DOHH2 (cell line): ENCODE measurements around the gene FMNL2.

Experiments
- H3F3A ChIP-seq: fragments of 200-600 bp; sonication (generic), shearing (Covaris generic); 2 replicates; pipeline ENCODE4 v1.6.0; 2016; ENCODE audit warnings: antibody characterized with exemption, mild to moderate bottlenecking; ENCODE audit not compliant: control insufficient read depth, insufficient read depth
- H3K27ac ChIP-seq: fragments of 200-600 bp; sonication (generic); 2 replicates; pipeline ENCODE4 v1.5.1; 2014; ENCODE audit warnings: low read depth, mild to moderate bottlenecking, low read length, moderate library complexity
- H3K27me3 ChIP-seq: fragments of 200-600 bp; sonication (generic); 2 replicates; pipeline ENCODE4 v1.6.1; 2014; ENCODE audit warnings: mild to moderate bottlenecking, low read length, mixed read lengths; ENCODE audit not compliant: control insufficient read depth
- H3K36me3 ChIP-seq: fragments of 200-600 bp; sonication (generic); 2 replicates; pipeline ENCODE4 v1.6.1; 2014; ENCODE audit warnings: mild to moderate bottlenecking, low read length, moderate library complexity, mixed read lengths; ENCODE audit not compliant: control insufficient read depth
- H3K4me1 ChIP-seq: fragments of 200-600 bp; sonication (generic); 2 replicates; pipeline ENCODE4 v1.6.1; 2014; ENCODE audit warnings: mild to moderate bottlenecking, low read length, mixed read lengths; ENCODE audit not compliant: control insufficient read depth
- H3K4me2 ChIP-seq: fragments of 200-600 bp; sonication (generic); 2 replicates; pipeline ENCODE4 v1.6.0; 2014; ENCODE audit warnings: mild to moderate bottlenecking, low read length, moderate library complexity
- H3K4me3 ChIP-seq: fragments of 200-600 bp; sonication (generic); 2 replicates; pipeline ENCODE4 v1.5.1; 2014; ENCODE audit warnings: mild to moderate bottlenecking, low read length, mixed read lengths
- H3K79me2 ChIP-seq: fragments of 200-600 bp; sonication (generic); 2 replicates; pipeline ENCODE4 v1.6.1; 2014; ENCODE audit warnings: mild to moderate bottlenecking, low read length, mixed read lengths; ENCODE audit not compliant: control insufficient read depth
- H3K9me2 ChIP-seq: fragments of 200-600 bp; sonication (generic); replicated peaks from 2 replicates; pipeline ENCODE4 v1.6.1; 2014; ENCODE audit warnings: mild to moderate bottlenecking, low read length, mixed read lengths; ENCODE audit not compliant: control insufficient read depth
- H3K9me3 ChIP-seq: fragments of 200-600 bp; sonication (generic); 2 replicates; pipeline ENCODE4 v1.6.1; 2014; ENCODE audit warnings: antibody characterized with exemption, low read length, mixed read lengths; ENCODE audit not compliant: control insufficient read depth, insufficient read depth
- H4K20me1 ChIP-seq: fragments of 200-600 bp; sonication (generic); 2 replicates; pipeline ENCODE4 v1.6.0; 2014; ENCODE audit warnings: low read depth, mild to moderate bottlenecking, antibody characterized with exemption, low read length, moderate library complexity; ENCODE audit not compliant: control insufficient read depth, insufficient read depth
- EZH2phosphoT487 ChIP-seq: fragments of 200-600 bp; sonication (generic); IDR thresholded peaks from 2 replicates; pipeline ENCODE4 v1.6.1; 2017; ENCODE audit warnings: borderline replicate concordance, mild to moderate bottlenecking, antibody characterized with exemption, low read length, moderate library complexity, mixed read lengths
- TF ChIP-seq, protein P1 (sequence below): fragments of 200-600 bp; sonication (generic); IDR thresholded peaks from one replicate; pipeline ENCODE4 v1.5.1; 2014; ENCODE audit warnings: antibody characterized with exemption, mild to moderate bottlenecking, low read depth, low read length; ENCODE audit not compliant: poor library complexity, severe bottlenecking

FMNL2 gene

DNA sequence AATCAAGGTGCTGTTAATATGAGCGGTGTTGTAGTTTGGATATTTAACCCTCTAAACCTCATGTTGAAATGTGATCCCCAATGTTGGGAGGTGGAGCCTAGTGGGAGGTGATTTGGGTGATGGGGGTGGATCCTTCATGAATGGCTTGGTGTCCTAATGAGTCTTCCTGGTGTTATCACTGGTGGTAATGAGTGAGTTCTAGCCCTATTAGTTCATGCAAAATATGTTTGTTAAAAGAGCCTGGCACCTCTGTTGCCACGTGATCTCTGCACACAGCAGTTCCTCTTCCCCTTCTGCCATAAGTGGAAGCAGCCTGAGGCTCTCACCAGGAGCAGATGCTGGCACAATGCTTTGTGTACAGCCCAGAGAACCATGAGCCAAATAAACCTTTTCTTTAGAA is 158.4 kb downstream of the FMNL2 start:
- Histone ChIP-seq H3K4me1 (no peaks in the 10 kb centered on the region), H4K20me1 (no peaks in the 10 kb centered on the region), H3K9me2 (no peaks in the 10 kb centered on the region), H3K36me3 (no peaks in the 10 kb centered on the region), H3K79me2 (no peaks in the 10 kb centered on the region), H3K27ac (no peak overlapping the region), H3K4me3 (no peak overlapping the region), H3K9me3 (no peaks in the 10 kb centered on the region), H3F3A (no peaks in the 10 kb centered on the region), H3K4me2 (no peak overlapping the region), H3K27me3 (peaks cover 12% of the 10 kb centered on the region)
- TF ChIP-seq EZH2phosphoT487: no peak
- TF ChIP-seq, protein P1, sequence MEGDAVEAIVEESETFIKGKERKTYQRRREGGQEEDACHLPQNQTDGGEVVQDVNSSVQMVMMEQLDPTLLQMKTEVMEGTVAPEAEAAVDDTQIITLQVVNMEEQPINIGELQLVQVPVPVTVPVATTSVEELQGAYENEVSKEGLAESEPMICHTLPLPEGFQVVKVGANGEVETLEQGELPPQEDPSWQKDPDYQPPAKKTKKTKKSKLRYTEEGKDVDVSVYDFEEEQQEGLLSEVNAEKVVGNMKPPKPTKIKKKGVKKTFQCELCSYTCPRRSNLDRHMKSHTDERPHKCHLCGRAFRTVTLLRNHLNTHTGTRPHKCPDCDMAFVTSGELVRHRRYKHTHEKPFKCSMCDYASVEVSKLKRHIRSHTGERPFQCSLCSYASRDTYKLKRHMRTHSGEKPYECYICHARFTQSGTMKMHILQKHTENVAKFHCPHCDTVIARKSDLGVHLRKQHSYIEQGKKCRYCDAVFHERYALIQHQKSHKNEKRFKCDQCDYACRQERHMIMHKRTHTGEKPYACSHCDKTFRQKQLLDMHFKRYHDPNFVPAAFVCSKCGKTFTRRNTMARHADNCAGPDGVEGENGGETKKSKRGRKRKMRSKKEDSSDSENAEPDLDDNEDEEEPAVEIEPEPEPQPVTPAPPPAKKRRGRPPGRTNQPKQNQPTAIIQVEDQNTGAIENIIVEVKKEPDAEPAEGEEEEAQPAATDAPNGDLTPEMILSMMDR: no peak

GRCh38 chr2:152493945-152494528 is 159.1 kb downstream of the FMNL2 start:
- no peaks in the 10 kb centered on the region for H3K36me3 ChIP-seq
- no peaks in the 10 kb centered on the region for H3K9me2 ChIP-seq
- no peak overlapping the region for H3K27ac ChIP-seq
- H3F3A ChIP-seq: no peaks in the 10 kb centered on the region
- no peaks in the 10 kb centered on the region for H3K79me2 ChIP-seq
- H4K20me1 ChIP-seq: no peaks in the 10 kb centered on the region
- H3K4me1 ChIP-seq: no peaks in the 10 kb centered on the region
- H3K27me3 ChIP-seq: peaks cover 15% of the 10 kb centered on the region
- H3K4me2 ChIP-seq: no peak overlapping the region
- TF ChIP-seq, protein P1: no peak
- no peak for TF ChIP-seq EZH2phosphoT487
- H3K9me3 ChIP-seq: no peaks in the 10 kb centered on the region
- no peak overlapping the region for H3K4me3 ChIP-seq

DNA sequence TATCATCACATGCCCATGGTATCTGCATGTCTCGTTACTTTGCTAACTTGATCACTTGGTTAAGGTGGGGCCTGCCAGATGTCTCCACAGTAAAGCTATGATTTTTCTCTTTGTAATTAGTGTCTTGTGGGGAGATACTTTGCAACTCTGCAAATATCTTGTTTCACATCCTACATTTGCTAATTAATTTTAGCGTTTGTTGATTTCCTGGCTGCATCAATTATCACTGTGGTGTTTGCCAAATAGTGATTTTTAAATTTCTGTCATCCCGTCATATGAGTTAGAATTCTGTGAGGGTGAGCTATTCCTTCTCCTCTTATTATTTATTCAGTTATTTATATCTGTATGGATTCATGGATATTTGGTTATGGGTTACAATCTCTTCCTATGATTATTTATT is 161.4 kb downstream of the FMNL2 start:
- H3K4me3 ChIP-seq: no peak overlapping the region
- H3F3A ChIP-seq: no peaks in the 10 kb centered on the region
- peaks cover 8% of the 10 kb centered on the region for H3K27me3 ChIP-seq
- TF ChIP-seq, protein P1: no peak
- TF ChIP-seq EZH2phosphoT487: no peak
- no peaks in the 10 kb centered on the region for H3K9me2 ChIP-seq
- no peaks in the 10 kb centered on the region for H3K36me3 ChIP-seq
- no peaks in the 10 kb centered on the region for H3K4me1 ChIP-seq
- no peak overlapping the region for H3K27ac ChIP-seq
- H3K79me2 ChIP-seq: no peaks in the 10 kb centered on the region
- H3K4me2 ChIP-seq: no peak overlapping the region
- H3K9me3 ChIP-seq: no peaks in the 10 kb centered on the region
- H4K20me1 ChIP-seq: no peaks in the 10 kb centered on the region

DNA sequence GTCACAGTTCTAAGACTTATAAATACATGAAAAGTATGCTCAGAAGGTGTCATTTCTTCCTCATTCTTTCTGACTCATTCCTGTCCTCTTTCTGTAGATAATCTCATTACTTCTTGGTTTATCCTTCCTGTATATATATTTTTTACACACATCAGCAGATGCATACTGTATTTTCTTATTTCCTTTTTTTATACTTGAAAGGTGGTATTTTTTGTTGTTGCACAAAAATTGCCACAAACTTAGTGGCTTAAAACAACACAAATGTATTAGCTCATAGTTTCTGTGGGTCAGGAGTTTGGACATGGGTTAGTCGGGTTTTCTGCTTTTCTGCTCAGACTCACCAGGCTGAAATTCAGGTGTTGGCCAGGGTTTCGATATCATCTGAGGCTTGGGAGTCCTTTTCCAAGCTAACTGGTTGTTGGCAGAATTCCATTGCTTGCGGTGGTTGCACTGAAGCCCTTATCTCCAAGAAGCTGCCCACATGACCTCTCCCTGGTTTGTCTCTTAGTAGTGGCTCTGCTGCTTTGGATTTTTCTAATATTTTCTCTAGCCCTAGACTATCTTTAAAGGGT is 162.6 kb downstream of the FMNL2 start:
- Histone ChIP-seq H3F3A (no peaks in the 10 kb centered on the region), H4K20me1 (no peaks in the 10 kb centered on the region), H3K4me1 (no peaks in the 10 kb centered on the region), H3K27me3 (peaks cover 8% of the 10 kb centered on the region), H3K36me3 (no peaks in the 10 kb centered on the region), H3K9me3 (no peaks in the 10 kb centered on the region), H3K27ac (no peak overlapping the region), H3K9me2 (no peaks in the 10 kb centered on the region), H3K4me2 (no peak overlapping the region), H3K4me3 (no peak overlapping the region), H3K79me2 (no peaks in the 10 kb centered on the region)
- TF ChIP-seq EZH2phosphoT487: no peak
- TF ChIP-seq, protein P1: no peak
